Hepatocyte (in vitro differentiated cells): ENCODE measurements around the gene PLLP. TPM values are rescaled to one million over a fixed set of nuclear protein-coding genes. Genes with fewer than 3 reads are reported as not detected.

ENCODE experiments used
- DNase-seq: peaks from one replicate; pipeline ENCODE4 v3.0.0-alpha.2; 2016; ENCODE audit warnings: low spot score
- H2AFZ ChIP-seq: fragments of 200-600 bp; sonication (generic); 2 replicates; pipeline ENCODE4 v1.6.0; 2016; ENCODE audit warnings: antibody characterized with exemption, mild to moderate bottlenecking
- H3K27ac ChIP-seq: fragments of 200-600 bp; sonication (generic); 2 replicates; pipeline ENCODE4 v1.5.1; 2016; ENCODE audit warnings: mild to moderate bottlenecking
- H3K27me3 ChIP-seq: fragments of 200-600 bp; sonication (generic); 2 replicates; pipeline ENCODE4 v1.6.1; 2016
- H3K36me3 ChIP-seq: fragments of 200-600 bp; sonication (generic); replicated peaks from 2 replicates; pipeline ENCODE4 v1.5.1; 2016; ENCODE audit warnings: low read depth; ENCODE audit not compliant: insufficient read depth
- H3K4me1 ChIP-seq: fragments of 200-600 bp; sonication (generic); 2 replicates; pipeline ENCODE4 v1.5.1; 2016; ENCODE audit warnings: mild to moderate bottlenecking, moderate library complexity; ENCODE audit not compliant: insufficient read depth
- H3K4me2 ChIP-seq: fragments of 200-600 bp; sonication (generic); 2 replicates; pipeline ENCODE4 v1.6.0; 2016
- H3K4me3 ChIP-seq: fragments of 200-600 bp; sonication (generic); 2 replicates; pipeline ENCODE4 v1.5.1; 2016; ENCODE audit warnings: mild to moderate bottlenecking
- H3K79me2 ChIP-seq: fragments of 200-600 bp; sonication (generic); 2 replicates; pipeline ENCODE4 v1.6.0; 2017; ENCODE audit warnings: mild to moderate bottlenecking
- H3K9me2 ChIP-seq: fragments of 200-600 bp; sonication (generic); replicated peaks from 2 replicates; pipeline ENCODE4 v1.6.0; 2017; ENCODE audit warnings: mild to moderate bottlenecking; ENCODE audit not compliant: insufficient read depth
- H3K9me3 ChIP-seq: fragments of 200-600 bp; sonication (generic); 2 replicates; pipeline ENCODE4 v1.5.1; 2016; ENCODE audit warnings: low read depth, mild to moderate bottlenecking
- H4K20me1 ChIP-seq: fragments of 200-600 bp; sonication (generic); 2 replicates; pipeline ENCODE4 v1.6.0; 2016; ENCODE audit warnings: mild to moderate bottlenecking; ENCODE audit not compliant: insufficient read depth, poor library complexity, severe bottlenecking
- EZH2 ChIP-seq: fragments of 200-600 bp; sonication (generic); IDR thresholded peaks from 2 replicates; pipeline ENCODE4 v1.6.1; 2016; ENCODE audit warnings: antibody characterized with exemption, mild to moderate bottlenecking, borderline replicate concordance
- EZH2phosphoT487 ChIP-seq: fragments of 200-600 bp; sonication (generic); IDR thresholded peaks from one replicate; pipeline ENCODE4 v1.6.1; 2018; ENCODE audit warnings: antibody characterized with exemption, mild to moderate bottlenecking, low read depth, moderate library complexity; ENCODE audit not compliant: unreplicated experiment, severe bottlenecking
- WGBS: methylation state at CpG from one replicate; pipeline ENCODE4 v1.1.6; 2016; ENCODE audit warnings: low lambda C conversion rate; ENCODE audit errors: missing lambda C conversion rate; 5-methylcytosine and 5-hydroxymethylcytosine counted together
- polyA plus RNA-seq: library from polyadenylated mRNA; unstranded; fragments of >200 nt; fragmentation: Nextera tagmentation; extraction: Ambion mirVana; gene quantifications from 2 replicates; pipeline ENCODE4 v1.2.1, GENCODE V29; 2016
- total RNA-seq: library from RNA; depleted of rRNA; stranded (reverse); fragments of >200 nt; gene quantifications from 2 replicates; pipeline ENCODE4 v1.2.3, GENCODE V29; 2014
- TF ChIP-seq, protein P1 (sequence below): fragments of 200-600 bp; sonication (generic); IDR thresholded peaks from 2 replicates; pipeline ENCODE4 v1.5.1; 2016; ENCODE audit warnings: antibody characterized with exemption, mild to moderate bottlenecking; ENCODE audit not compliant: poor library complexity

The PLLP gene
- total and polyA plus RNA-seq, 2 experiments from 2014 or later, result 38.7 to 42.3 TPM

DNA sequence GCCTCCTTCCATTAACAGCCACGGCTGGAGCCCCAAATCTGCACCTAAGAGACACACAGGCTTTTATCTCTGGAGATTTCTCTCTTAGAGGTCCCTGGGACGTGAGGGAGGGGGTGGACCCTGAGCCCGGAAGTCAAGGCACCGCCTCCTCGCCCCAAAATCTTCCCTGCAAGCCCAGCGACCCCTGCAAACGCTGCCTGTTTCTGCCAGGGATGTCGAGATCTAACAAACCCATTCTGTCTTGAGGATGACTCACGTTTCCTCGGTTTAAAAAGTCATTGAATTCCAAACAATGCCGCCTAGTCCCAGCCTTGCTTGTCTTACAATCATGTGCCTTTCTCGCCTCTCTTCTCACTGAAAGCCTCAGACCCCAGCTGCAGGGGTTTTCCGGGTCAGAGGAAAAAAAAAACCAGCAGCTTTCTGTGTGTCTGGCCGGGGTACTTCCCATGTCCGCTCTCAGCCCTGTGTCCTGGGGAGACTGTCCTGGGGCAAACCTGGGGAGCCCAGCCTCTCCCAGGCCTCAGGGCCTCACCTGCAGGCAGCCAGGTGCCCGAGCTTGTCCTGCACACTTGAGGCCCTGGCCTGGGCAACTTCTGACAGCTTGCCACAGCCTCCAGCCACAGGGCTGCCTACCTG lies 24.1 kb downstream of the PLLP start:
- peak overlapping the region; percentile 85 for H3K27ac ChIP-seq

DNA sequence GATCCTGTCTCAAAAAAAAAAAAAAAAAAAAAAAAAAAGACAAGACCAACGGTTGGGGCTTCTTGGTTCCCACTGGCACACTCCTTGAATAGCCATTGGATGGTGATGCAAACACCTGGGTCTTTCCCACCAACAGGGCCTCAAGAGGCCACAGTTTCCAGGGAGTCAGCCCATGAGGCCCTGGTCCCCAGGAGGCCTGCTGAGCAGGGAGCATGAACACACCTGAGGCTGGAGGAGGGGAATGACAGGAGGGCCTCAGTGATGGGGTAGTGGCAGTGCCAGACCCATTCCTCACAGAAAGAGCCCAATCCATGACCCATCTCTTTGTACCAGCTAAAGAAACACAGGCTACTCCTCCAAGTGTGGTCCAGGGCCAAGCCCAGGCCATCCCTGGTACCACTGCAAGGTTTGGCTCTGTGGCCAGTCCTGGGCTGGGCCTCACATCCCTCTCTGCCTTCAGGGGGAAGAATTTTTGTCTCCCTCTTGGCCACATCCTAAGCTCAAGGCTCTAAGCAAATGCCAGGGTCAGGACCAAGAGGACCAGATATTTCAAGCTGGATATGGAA lies 25.5 kb downstream of the PLLP start:
- Histone ChIP-seq H3K4me2 (no peak overlapping the region), H3K27ac (no peak overlapping the region), H3K36me3 (no peaks in the 10 kb centered on the region), H2AFZ (no peak overlapping the region), H3K27me3 (no peaks in the 10 kb centered on the region), H4K20me1 (no peaks in the 10 kb centered on the region), H3K9me2 (no peaks in the 10 kb centered on the region), H3K4me1 (peaks cover 8% of the 10 kb centered on the region), H3K79me2 (no peaks in the 10 kb centered on the region), H3K4me3 (no peak overlapping the region), H3K9me3 (no peaks in the 10 kb centered on the region)
- 69% methylated on average over 1 of the region's 1 CpG for WGBS
- DNase-seq, result no peak
- TF ChIP-seq, protein P1, sequence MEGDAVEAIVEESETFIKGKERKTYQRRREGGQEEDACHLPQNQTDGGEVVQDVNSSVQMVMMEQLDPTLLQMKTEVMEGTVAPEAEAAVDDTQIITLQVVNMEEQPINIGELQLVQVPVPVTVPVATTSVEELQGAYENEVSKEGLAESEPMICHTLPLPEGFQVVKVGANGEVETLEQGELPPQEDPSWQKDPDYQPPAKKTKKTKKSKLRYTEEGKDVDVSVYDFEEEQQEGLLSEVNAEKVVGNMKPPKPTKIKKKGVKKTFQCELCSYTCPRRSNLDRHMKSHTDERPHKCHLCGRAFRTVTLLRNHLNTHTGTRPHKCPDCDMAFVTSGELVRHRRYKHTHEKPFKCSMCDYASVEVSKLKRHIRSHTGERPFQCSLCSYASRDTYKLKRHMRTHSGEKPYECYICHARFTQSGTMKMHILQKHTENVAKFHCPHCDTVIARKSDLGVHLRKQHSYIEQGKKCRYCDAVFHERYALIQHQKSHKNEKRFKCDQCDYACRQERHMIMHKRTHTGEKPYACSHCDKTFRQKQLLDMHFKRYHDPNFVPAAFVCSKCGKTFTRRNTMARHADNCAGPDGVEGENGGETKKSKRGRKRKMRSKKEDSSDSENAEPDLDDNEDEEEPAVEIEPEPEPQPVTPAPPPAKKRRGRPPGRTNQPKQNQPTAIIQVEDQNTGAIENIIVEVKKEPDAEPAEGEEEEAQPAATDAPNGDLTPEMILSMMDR, result no peak
- TF ChIP-seq EZH2phosphoT487 (no peak), EZH2 (no peak)

More for the DNA sequence above, 24.1 kb downstream of the PLLP start:
- Histone ChIP-seq H3K9me2 (no peaks in the 10 kb centered on the region), H4K20me1 (no peaks in the 10 kb centered on the region), H3K4me2 (peak overlapping the region; percentile 56), H2AFZ (no peak overlapping the region), H3K79me2 (peaks cover 11% of the 10 kb centered on the region), H3K4me3 (no peak overlapping the region), H3K27me3 (no peaks in the 10 kb centered on the region), H3K36me3 (no peaks in the 10 kb centered on the region), H3K4me1 (peaks cover 12% of the 10 kb centered on the region), H3K9me3 (no peaks in the 10 kb centered on the region)
- 29% methylated on average over 16 of the region's 16 CpGs for WGBS
- TF ChIP-seq, protein P1, result no peak
- TF ChIP-seq EZH2, result no peak
- no peak for TF ChIP-seq EZH2phosphoT487
- peak; percentile 65 for DNase-seq

DNA sequence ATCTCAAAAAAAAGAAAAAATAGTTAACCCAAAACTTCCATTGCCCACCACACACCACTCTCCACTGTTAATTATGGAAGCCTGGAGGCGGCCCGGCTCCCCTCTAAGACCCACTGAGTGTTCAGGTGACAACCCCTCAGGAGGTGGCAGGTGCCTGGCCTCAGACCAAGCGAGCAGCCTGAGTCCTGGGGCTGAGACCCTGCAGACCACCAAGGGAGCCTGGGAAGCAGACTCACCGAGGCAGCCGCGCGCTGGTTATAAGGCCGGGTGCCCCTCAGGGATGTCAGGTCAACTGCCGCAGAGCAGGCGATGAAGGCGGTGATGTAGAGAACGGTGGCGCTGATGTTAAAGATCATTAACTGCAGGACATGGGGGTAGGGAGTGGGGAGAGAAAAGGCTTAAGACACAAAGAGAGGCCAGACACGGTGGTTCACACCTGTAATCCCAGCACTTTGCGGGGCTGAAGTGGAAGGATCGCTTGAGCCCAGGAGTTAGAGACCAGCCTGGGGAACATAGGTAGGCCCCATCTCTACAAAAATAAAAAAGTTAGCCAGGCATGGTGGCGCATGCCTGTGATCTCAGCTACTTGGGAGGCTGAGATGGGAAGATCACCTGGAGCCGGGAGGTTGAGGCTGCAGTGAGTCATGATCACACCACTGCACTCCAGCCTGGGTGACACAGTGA lies 26.1 kb downstream of the PLLP start:
- TF ChIP-seq, protein P1, result no peak
- TF ChIP-seq EZH2phosphoT487, result no peak
- TF ChIP-seq EZH2, result no peak
- H3K4me1 ChIP-seq, result peaks cover 8% of the 10 kb centered on the region
- no peak overlapping the region for H3K4me2 ChIP-seq
- no peaks in the 10 kb centered on the region for H4K20me1 ChIP-seq
- no peak overlapping the region for H3K4me3 ChIP-seq
- no peaks in the 10 kb centered on the region for H3K9me3 ChIP-seq
- no peak overlapping the region for H3K27ac ChIP-seq
- no peak for DNase-seq
- H2AFZ ChIP-seq, result no peak overlapping the region
- 94% methylated on average over 18 of the region's 18 CpGs for WGBS
- H3K36me3 ChIP-seq, result no peaks in the 10 kb centered on the region
- no peaks in the 10 kb centered on the region for H3K79me2 ChIP-seq
- no peaks in the 10 kb centered on the region for H3K9me2 ChIP-seq
- H3K27me3 ChIP-seq, result no peaks in the 10 kb centered on the region
